ENCODE data around the gene ARHGAP32.

GRCh38 chr11:128921793-128922192 lies 270.3 kb downstream of the ARHGAP32 start:
- no peak for TF ChIP-seq POLR2A (IDR thresholded peaks at IDR 0.05)
- TF ChIP-seq POLR2AphosphoS5 (IDR thresholded peaks at IDR 0.05) = no peak

Measured in upper lobe of left lung (tissue), 4 donors.